ENCODE data around the gene KRT27.
"Not testable (repeated sequence)": the region's sequence is repeated elsewhere in the genome, so short reads cannot be mapped to it uniquely, and the experiment has no call there.

The KRT27 gene

DNA sequence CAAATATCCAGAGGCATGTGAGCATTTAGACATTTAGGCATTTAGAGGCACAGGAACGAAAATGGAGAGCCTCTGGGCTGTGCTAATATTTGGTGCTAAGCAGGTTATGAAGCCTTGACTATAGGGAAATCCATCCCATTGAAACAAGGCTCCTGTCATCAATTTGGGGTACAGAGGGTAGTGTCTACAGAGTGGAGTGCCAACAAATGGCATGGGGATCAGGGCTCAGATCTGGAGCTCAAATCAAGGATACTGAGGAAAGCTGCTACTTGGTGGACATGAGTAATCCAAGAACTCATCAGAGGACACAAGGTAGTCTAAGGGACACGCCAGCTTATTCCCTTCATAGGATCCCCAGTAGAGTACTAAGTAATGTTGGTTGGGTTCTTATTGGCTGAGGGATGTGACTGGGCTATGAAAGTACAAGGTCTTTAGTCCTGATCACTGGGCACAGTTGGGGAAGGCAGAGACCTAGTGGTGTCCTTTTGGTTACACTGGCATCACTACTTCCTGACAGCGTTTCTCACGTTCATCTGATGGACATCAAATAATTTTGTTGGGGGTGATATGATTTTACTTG is 34.8 kb upstream of the KRT27 start:
- peaks cover 34% of the 10 kb centered on the region for H3K36me3 Mint-ChIP-seq (ENCODE audit: low read depth)
- H3K4me3 Mint-ChIP-seq, result peak overlapping the region; percentile 95
- no peaks in the 10 kb centered on the region for H3K9me3 Mint-ChIP-seq
- peaks cover 28% of the 10 kb centered on the region for H3K27me3 Mint-ChIP-seq
- H3K4me1 Mint-ChIP-seq (ENCODE audit: low read depth), result peaks cover 29% of the 10 kb centered on the region
- peak overlapping the region; percentile 78 for H3K27ac Mint-ChIP-seq
- no peak for DNase-seq

DNA sequence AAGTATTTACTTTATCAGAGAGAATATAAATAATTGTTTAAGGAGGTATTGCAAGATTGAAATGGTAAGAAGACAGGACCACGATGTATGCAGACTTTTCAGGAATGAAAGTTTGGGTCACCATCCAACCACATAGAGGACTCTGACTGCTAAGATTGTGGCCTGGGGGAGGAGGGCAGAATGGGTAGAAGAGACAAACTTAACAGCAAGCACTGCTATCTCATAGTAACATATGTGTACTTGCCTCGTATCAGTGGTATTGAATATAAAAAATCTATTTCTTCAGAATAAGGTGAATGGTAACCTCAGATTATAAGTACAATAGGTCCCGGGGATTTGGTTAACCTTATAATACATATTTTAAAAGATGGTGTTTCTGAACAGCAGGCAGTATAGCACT is 34.2 kb upstream of the KRT27 start:
- no peak for DNase-seq
- H3K4me3 Mint-ChIP-seq, result no peak overlapping the region
- no peak overlapping the region for H3K27ac Mint-ChIP-seq
- peaks cover 31% of the 10 kb centered on the region for H3K36me3 Mint-ChIP-seq (ENCODE audit: low read depth)
- no peaks in the 10 kb centered on the region for H3K9me3 Mint-ChIP-seq
- H3K4me1 Mint-ChIP-seq (ENCODE audit: low read depth), result peaks cover 29% of the 10 kb centered on the region
- H3K27me3 Mint-ChIP-seq, result peaks cover 33% of the 10 kb centered on the region

DNA sequence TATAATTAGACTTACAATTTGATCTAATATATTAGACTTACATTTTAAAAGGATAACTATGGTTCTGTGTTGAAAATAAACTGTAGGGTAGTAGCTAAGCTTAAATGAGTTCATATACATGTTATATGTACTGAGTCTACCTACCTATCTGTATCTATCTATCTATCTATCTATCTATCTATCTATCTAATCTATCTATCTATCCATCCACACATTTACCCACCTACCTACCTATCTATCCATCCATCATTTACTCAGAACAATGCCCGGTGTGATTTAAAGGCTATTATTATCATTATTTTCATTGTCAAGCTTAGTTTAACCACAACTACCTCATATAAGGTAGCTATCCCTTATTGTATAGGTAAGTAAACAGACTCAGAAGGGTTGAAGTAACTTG is 33.0 kb upstream of the KRT27 start:
- Mint-ChIP-seq H3K4me1 (ENCODE audit: low read depth) (peaks cover 24% of the 10 kb centered on the region), H3K4me3 (no peak overlapping the region), H3K36me3 (ENCODE audit: low read depth) (peaks cover 31% of the 10 kb centered on the region), H3K9me3 (no peaks in the 10 kb centered on the region), H3K27me3 (peaks cover 43% of the 10 kb centered on the region), H3K27ac (no peak overlapping the region)
- DNase-seq, result no peak

DNA sequence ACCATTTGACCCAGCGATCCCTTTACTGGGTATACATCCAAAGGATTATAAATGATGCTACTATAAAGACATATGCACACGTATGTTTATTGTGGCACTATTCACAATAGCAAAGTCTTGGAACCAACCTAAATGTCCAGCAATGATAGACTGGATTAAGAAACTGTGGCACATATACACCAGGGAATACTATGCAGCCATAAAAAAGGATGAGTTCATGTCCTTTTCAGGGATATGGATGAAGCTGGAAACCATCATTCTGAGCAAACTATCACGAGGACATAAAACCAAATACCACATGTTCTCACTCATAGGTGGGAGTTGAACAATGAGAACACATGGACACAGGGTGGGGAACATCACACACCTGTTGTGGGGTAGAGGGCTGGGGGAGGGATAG is 32.3 kb upstream of the KRT27 start:
- not testable (repeated sequence) for DNase-seq, H3K27ac Mint-ChIP-seq, H3K9me3 Mint-ChIP-seq, H3K4me3 Mint-ChIP-seq
- Mint-ChIP-seq H3K27me3 (peaks cover 50% of the 10 kb centered on the region), H3K4me1 (ENCODE audit: low read depth) (peaks cover 17% of the 10 kb centered on the region), H3K36me3 (ENCODE audit: low read depth) (peaks cover 29% of the 10 kb centered on the region)

DNA sequence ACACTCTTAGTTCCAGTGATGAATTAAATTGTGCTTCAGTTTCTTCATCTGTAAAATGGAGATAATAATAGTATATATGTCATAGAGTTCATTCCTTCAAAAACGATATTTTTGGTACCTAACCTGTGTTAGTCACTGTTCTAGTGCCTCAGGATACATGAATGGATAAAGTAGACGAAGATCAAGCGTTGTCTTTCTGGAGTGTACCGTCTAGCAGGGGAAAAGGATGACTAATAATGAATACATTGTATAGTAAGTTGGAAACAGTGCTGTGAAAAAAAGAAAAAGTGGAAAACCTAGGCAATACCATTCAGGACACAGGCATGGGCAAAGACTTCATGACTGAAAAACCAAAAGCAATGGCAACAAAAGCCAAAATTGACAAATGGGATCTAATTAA is 31.5 kb upstream of the KRT27 start:
- Mint-ChIP-seq H3K36me3 (ENCODE audit: low read depth) (peaks cover 22% of the 10 kb centered on the region), H3K27me3 (peaks cover 56% of the 10 kb centered on the region), H3K9me3 (no peaks in the 10 kb centered on the region), H3K27ac (no peak overlapping the region), H3K4me1 (ENCODE audit: low read depth) (peaks cover 10% of the 10 kb centered on the region), H3K4me3 (no peak overlapping the region)
- DNase-seq, result no peak

DNA sequence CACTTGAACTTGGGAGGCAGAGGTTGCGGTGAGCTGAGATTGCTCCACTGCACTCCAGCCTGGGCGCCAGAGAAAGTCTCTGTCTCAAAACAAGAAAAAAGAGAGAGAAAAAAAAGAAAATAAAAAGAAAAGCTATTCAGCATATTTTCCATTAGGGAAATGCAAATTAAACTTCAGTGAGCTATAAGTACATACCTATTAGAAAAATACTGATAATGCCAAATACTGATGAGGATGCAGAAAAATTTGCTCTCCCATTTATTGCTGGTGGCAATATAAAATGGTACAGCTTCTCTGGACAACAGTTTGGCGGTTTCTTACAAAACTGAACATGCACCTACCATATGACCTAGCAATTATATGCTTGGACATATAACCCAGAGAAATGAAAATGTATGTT is 30.3 kb upstream of the KRT27 start:
- H3K36me3 Mint-ChIP-seq (ENCODE audit: low read depth), result peaks cover 13% of the 10 kb centered on the region
- peaks cover 64% of the 10 kb centered on the region for H3K27me3 Mint-ChIP-seq
- DNase-seq, result no peak
- H3K27ac Mint-ChIP-seq, result no peak overlapping the region
- no peak overlapping the region for H3K4me3 Mint-ChIP-seq
- no peaks in the 10 kb centered on the region for H3K9me3 Mint-ChIP-seq
- H3K4me1 Mint-ChIP-seq (ENCODE audit: low read depth), result peaks cover 3% of the 10 kb centered on the region

DNA sequence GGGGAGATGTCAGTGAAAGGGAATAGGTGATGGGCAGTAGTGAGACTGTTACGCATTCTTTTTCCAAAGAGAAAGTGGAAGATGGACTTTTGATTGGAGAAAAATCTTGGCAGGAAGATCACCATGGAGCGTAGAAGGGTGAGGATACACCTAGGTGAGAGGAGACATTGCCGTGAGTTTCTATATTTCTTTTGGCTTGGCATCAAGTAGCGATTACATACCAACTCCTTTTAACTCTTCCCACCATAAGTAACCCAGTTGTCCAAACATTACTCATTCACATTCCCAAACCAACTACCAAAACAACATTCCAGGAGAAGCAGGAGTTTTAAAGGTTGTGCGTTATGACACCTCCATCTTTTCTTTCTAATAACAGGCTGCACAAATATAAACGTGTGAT is 28.1 kb upstream of the KRT27 start:
- H3K36me3 Mint-ChIP-seq (ENCODE audit: low read depth), result no peaks in the 10 kb centered on the region
- no peak overlapping the region for H3K27ac Mint-ChIP-seq
- H3K4me3 Mint-ChIP-seq, result no peak overlapping the region
- H3K4me1 Mint-ChIP-seq (ENCODE audit: low read depth), result no peaks in the 10 kb centered on the region
- no peak for DNase-seq
- no peaks in the 10 kb centered on the region for H3K9me3 Mint-ChIP-seq
- H3K27me3 Mint-ChIP-seq, result peaks cover 79% of the 10 kb centered on the region

DNA sequence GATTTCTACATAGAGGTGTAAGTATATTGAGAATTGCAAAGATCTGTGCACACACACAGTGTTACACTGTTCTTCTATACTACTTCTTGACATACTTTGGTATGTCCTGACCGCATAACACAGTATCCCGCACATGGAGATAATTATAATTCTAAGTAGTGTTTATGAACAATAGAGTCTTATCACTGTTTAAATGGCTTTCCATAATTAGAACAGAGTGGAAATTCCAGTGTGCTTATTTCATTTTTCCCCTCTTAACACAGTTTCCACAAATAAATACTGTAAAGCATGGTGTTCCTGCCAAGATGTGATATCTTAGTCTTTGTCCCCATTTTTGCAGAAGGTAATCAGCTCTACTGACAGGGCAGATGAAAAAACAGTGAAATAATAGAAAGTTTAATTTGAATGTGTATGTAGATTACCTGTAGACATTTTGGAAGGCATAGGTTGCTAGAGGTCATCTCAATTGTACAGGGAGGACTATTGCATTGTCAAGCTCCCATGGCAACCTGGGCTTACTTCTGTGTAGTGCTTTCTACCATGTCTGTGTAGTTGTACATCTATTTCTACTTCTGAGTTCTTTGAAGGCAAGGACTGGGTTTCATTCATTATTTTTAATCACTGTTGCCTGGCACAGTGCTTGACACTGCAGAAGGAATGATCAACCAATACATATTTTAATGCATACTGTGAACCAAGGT is 27.5 kb upstream of the KRT27 start:
- Mint-ChIP-seq H3K36me3 (ENCODE audit: low read depth) (no peaks in the 10 kb centered on the region), H3K9me3 (no peaks in the 10 kb centered on the region), H3K4me1 (ENCODE audit: low read depth) (no peaks in the 10 kb centered on the region), H3K4me3 (no peak overlapping the region), H3K27me3 (peaks cover 84% of the 10 kb centered on the region), H3K27ac (no peak overlapping the region)
- DNase-seq, result no peak

DNA sequence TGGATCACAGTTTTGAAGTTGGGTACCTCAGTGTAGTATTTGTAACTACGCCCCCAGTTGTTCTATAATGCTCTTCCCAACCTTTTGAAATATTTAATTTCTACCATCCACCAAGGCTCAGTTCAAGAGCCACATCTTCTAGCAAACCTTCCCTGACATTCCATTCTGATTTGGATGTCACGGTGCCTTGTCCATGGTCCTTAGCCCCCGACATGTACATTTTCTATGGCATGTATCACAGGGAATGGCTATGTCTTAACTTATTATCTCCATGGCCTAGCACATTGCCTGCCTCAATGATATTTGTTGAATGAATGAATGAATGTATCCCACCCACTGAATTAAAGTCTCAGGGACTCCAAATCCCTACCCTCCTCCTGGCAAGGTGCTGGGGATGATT is 23.8 kb upstream of the KRT27 start:
- Mint-ChIP-seq H3K27ac (no peak overlapping the region), H3K9me3 (no peaks in the 10 kb centered on the region), H3K4me3 (no peak overlapping the region), H3K27me3 (peaks cover 57% of the 10 kb centered on the region), H3K36me3 (ENCODE audit: low read depth) (no peaks in the 10 kb centered on the region), H3K4me1 (ENCODE audit: low read depth) (peaks cover 2% of the 10 kb centered on the region)
- DNase-seq, result no peak

DNA sequence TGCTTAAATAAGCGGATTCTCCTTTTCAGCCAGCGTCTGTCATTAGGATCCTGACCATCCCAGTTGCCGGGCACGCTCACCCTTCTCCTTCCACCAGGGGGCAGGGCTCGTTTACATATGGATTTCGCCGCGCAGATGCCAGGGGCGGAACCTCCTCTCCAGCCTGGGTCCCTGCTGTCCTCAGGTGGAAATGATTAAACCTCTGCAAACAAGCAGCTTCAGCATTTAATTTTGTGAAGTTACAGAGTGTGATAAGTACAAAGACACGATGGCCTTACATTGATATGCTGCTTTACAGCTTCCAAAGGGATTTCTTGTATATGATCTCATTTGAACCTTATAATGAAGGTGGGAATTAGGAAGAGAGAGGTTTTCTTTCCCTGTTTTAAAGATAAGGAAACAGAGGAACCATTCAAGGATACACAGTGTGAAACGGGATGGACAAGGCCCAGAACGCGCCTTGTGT is 21.3 kb upstream of the KRT27 start:
- H3K27me3 Mint-ChIP-seq, result peaks cover 43% of the 10 kb centered on the region
- no peaks in the 10 kb centered on the region for H3K36me3 Mint-ChIP-seq (ENCODE audit: low read depth)
- no peak overlapping the region for H3K4me3 Mint-ChIP-seq
- no peak overlapping the region for H3K27ac Mint-ChIP-seq
- peak; percentile 83 for DNase-seq
- peaks cover 2% of the 10 kb centered on the region for H3K4me1 Mint-ChIP-seq (ENCODE audit: low read depth)
- no peaks in the 10 kb centered on the region for H3K9me3 Mint-ChIP-seq

DNA sequence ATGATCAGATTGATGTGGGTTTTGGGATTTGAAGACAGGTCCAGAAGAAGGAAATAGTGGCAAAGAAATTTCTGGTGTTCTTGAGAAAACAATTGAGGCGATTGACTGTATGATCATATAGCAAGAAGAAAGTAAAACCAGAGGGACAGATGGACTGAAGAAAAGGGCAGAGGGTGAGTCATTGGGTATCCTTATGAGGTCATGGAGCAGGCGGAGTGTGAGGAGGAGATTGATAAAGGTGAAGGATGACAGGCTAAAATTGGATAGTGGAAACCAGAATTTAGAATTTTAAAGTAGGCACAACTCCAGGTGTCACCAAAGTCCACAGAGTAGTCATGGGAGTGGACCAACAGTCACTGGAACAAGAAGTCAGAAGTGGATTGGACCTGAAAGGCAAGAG is 18.8 kb upstream of the KRT27 start:
- Mint-ChIP-seq H3K9me3 (no peaks in the 10 kb centered on the region), H3K4me3 (no peak overlapping the region), H3K27me3 (peaks cover 38% of the 10 kb centered on the region), H3K27ac (no peak overlapping the region), H3K36me3 (ENCODE audit: low read depth) (no peaks in the 10 kb centered on the region), H3K4me1 (ENCODE audit: low read depth) (peaks cover 2% of the 10 kb centered on the region)
- no peak for DNase-seq

DNA sequence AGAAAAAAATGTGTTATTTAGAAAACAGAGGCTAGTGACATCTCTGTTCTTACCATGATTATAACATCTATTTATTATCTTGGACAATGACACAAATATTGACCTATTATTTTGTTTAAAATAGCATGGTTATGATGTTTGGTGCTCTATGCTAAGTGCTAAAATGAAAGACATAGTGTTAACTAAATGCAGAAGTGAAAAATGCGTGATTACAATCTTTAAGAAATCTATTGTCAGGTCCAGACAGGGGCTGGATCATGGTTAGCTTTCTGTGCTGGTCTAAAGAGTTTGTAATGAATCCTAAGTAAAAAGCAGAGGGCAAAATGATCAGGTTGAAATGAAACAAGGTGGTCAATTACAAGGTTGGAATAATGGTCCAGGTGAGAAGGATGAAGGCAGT is 18.0 kb upstream of the KRT27 start:
- Mint-ChIP-seq H3K36me3 (ENCODE audit: low read depth) (no peaks in the 10 kb centered on the region), H3K27ac (no peak overlapping the region), H3K27me3 (peaks cover 36% of the 10 kb centered on the region), H3K4me3 (no peak overlapping the region), H3K9me3 (no peaks in the 10 kb centered on the region), H3K4me1 (ENCODE audit: low read depth) (peaks cover 2% of the 10 kb centered on the region)
- DNase-seq, result no peak

DNA sequence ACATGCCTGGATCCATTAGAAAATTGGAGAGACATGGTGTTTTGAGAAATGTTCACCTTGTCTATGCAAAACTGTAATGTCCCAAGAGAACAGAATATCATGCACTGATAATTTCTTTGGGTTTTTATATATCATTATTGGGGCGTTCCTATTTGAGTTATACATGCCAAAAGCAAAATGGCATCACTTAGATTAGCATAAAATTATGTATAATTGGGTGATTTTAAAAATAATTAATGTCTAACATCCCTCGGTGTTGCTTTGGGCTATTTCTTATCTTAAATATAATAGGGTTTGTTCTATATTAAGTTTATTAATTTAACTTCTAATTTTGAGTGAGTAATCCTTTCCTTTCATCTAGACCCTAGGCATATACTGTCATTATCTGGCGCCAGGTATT is 17.5 kb upstream of the KRT27 start, which contains the start of gene KRT28:
Gene KRT28 (minus strand): TSS at position 101 of the 400 bp plus-strand sequence. CDS start 66 bp downstream, at position 35.
- Mint-ChIP-seq H3K9me3 (no peaks in the 10 kb centered on the region), H3K4me1 (ENCODE audit: low read depth) (peaks cover 2% of the 10 kb centered on the region), H3K4me3 (no peak within 1 kb of the TSS), H3K36me3 (ENCODE audit: low read depth) (no peaks in the 10 kb centered on the region), H3K27me3 (peaks cover 31% of the 10 kb centered on the region), H3K27ac (no peak within 1 kb of the TSS)
- no peak for DNase-seq

DNA sequence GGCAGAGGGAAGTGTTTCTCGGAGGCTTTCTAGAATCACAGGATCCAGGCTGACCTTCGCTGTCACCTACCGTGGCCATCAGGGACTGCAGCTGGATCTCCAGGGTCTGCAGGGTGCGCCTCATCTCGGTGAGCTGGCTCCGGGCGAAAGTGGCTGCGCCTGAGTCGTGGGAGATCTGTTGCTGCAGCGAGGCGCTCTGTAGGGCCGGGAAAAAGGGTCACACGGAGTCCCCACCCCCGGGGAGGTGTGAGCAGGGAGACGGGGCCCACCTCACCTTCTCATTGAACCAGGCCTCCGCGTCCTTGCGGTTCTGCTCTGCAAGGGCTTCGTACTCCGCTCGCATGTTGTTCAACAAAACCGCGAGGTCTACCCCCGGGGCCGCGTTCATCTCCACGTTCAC is 14.5 kb upstream of the KRT27 start:
- H3K36me3 Mint-ChIP-seq (ENCODE audit: low read depth), result no peaks in the 10 kb centered on the region
- no peaks in the 10 kb centered on the region for H3K4me1 Mint-ChIP-seq (ENCODE audit: low read depth)
- no peaks in the 10 kb centered on the region for H3K9me3 Mint-ChIP-seq
- DNase-seq, result no peak
- no peak overlapping the region for H3K27ac Mint-ChIP-seq
- no peak overlapping the region for H3K4me3 Mint-ChIP-seq
- peaks cover 34% of the 10 kb centered on the region for H3K27me3 Mint-ChIP-seq

DNA sequence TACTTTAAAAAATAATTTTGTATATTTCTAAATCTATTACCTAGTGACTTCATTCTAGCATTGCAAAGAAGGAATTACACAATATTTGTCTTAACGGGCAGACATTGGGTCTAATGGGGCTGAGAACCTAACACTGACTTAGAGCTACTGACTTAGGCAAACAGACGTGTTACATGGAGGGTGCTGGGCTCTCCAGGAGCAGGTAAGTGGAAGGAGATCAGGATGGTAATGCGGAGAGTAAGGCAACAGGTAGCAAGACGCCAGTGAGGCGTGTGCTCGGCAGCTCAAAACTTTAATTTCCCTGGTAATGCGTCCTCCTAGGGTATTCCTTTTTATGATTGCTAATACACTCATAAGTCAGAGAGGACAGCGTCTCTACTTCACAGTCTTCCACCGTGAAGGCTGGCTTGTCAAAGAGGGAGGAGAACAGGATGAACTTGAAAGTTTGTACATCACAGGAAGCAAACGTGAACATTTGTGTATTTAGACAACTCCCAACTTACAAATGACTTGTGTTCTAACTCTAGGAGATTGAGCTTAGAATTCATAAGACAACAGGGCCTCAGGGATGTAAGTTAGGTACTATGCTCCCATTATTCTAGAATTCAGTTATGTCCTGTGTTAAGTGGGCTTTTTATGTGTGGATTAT is 12.8 kb upstream of the KRT27 start:
- Mint-ChIP-seq H3K36me3 (ENCODE audit: low read depth) (no peaks in the 10 kb centered on the region), H3K4me3 (no peak overlapping the region), H3K9me3 (no peaks in the 10 kb centered on the region), H3K27me3 (peaks cover 34% of the 10 kb centered on the region), H3K27ac (no peak overlapping the region), H3K4me1 (ENCODE audit: low read depth) (no peaks in the 10 kb centered on the region)
- DNase-seq, result no peak
